Fibroblast of skin of abdomen (primary cell): ENCODE data around the gene DLG2.
"Not testable (repeated sequence)": the region's sequence is repeated elsewhere in the genome, so short reads cannot be mapped to it uniquely, and the experiment has no call there.

Experiments
- DNase-seq: peaks from one replicate; pipeline ENCODE4 v3.0.0-alpha.2; 2013

The DLG2 gene

DNA sequence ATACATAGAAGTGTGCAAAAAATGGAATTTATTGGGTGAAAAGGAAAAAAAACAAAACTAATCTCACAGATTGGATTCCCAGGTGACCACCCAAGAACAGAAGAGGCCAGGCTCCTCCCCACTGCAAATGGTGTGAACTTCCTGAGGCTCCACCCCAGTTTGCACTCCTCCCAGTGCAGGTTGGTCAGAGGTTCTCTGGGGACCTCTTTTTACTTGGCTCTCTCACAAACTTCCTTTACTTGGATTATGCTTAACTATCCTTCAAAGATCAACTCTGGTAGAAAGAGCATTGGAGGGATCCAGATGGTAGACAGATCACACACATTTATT is 2202.0 kb downstream of the DLG2 start:
- DNase-seq, result no peak

DNA sequence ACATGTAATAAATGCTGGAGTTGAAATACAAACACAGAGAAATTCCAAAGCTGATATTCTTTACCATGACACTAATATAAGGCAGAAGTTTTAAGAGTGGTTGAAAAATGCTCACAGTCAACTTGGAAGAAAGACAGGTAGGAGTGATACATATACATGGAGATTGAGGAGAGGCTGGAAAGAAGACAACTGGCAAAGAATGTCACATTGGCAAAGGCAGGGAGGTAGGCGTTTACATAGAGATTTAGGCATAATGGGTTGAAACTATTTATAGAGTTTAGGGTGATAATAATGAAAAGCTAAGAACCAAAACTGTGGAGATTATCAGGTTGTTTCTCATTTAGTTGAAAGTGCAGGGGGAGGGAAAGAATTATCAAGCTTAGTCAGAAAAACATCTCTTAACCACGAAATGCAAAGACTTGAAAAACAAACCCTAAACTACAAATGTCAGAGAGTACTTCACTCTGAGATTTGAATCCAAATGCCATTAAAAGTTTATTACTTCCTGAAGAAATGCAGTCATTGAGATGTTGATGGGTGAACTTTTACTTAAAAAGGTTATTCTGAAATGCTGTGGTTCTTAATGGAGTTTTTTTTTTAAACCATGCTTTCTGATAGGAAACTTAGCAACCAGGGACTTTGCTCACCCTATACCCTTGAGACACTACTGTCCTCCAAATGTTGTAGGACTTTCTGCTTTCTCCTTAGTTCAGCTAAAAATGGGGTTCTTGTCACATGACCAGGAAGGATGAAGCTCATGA is 2202.6 kb downstream of the DLG2 start:
- DNase-seq, result no peak

DNA sequence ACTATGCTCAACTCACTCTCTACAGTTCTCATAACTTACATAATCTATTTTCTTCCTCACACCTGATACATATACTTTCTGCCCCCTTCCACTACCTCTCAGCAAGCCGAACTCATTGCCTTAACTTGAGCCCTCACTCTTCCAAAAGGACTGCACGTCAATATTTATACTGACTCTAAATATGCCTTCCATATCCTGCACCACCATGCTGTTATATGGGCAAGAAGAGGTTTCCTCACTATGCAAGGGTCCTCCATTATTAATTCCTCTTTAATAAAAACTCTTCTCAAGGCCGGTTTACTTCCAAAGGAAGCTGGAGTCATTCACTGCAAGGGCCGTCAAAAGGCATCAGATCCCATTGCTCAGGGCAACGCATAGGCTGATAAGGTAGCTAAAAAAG is 2204.5 kb downstream of the DLG2 start:
- DNase-seq, result not testable (repeated sequence)

DNA sequence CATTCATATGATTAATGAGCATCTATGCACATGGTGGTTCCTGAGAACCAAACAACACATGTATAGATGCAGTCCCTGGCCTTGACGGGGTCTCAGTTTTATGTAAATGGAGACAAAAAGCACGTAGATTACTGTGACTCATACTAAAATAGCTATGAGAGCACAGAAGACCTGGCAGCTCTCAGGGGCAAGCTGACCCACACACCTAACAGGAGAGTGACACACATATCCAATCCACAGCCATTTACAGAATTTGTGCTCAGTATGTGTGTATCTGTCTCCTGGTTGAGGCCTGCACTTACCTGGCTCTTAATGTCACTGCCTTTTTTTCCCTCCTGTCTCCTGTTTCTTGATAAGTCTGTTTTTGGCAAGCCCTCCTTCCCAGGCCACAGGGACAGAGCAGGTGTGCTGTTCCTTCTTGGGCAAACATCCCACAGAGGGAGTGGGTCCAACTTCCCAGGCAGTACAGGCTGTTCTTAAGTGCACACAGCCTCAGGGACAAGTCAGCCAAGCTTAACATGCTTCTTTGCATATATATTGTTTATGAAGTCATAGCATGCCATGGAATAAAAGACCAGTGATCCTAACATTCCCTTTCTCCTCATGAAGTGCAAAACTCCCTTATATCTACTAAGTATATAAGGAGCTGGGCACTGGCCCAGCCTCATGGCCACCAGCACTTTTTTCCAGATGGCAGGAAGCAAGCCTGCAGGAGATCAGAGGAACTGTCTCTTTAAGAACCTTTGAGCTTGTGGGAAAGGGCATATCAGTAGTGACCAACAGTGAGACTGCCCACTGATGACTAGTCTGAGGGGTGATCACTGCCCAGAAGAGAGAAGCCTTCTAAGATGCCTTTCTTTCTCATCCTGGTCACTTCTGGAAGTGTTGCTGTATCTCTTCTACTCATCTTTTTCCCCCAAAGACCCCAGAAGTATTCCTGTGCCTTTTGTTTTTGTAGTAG is 2216.3 kb downstream of the DLG2 start:
- no peak for DNase-seq

DNA sequence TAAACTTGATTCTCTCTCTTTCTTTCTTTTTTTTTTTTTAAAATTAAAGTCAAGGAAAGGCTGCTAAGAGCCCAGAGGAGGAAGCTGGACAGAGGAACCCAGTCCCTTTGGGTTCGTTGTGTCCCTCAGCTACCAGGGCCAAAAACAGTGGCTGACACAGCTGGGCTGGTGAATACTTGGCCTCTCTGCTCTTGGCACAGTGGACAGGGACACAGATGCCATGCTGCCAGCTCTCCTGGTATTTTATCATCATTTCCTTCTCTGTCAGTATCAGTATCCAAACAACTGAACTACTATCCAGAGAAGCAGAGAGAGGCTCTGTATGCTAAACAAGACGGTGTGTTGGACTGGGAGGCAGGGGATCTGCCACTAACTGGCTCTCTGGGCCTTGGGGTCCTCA is 2217.3 kb downstream of the DLG2 start:
- no peak for DNase-seq

DNA sequence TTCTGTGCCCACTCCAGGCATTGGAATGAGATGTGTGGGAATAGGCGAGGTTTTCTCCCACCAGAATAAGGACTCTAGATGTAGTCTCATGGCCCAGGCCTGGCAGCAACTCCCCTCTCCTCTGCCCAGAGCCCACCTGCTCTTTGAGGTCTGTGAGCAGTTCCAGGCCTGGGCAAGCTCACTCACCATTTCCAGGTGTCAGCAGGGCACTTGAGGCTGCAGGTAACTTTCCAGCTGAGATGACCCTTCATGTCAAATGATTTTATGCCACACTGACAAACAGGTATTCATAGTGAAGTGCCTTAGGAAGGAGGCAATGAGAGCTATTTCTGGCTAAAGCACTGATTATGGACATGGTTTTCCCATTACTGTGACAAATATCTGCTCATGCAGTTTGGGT is 2217.7 kb downstream of the DLG2 start:
- no peak for DNase-seq

DNA sequence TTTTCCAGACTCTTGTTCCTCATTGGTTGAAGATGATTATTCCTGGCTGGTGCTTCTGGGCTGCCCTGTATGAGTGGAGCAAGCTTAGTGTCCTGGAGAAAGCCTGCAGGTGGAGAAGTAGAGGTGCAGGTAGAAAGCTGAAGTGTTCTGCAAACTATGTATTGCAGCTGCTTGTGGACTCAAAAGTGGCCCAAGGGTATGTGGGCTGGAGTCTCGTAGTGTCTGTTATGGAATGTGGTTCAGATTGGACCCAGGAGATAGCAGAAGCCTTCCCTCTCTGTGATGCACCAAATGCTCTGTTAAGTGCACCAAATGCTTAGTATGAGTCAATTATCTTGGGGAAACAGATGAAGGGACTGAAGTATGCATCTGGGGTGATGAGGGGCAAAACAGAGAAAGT is 2218.2 kb downstream of the DLG2 start:
- no peak for DNase-seq
